HG03039 (cell line): ENCODE results near the gene GPBP1.
"Not testable (repeated sequence)": the region's sequence is repeated elsewhere in the genome, so short reads cannot be mapped to it uniquely, and the experiment has no call there.

Source experiments
- ATAC-seq: cut with Tn5 transposase; IDR thresholded peaks from one replicate; pipeline ENCODE4 v1.9.1; 2021; ENCODE audit warnings: mild to moderate bottlenecking, moderate library complexity; ENCODE audit not compliant: unreplicated experiment

The GPBP1 gene

GRCh38 chr5:57276353-57276752 lies 102.5 kb downstream of the GPBP1 start:
- no peak for ATAC-seq

- ATAC-seq = no peak
Measured at GRCh38 chr5:57277085-57277484, 103.2 kb downstream of the GPBP1 start.

- ATAC-seq = no peak
Measured at GRCh38 chr5:57280853-57281252, 107.0 kb downstream of the GPBP1 start.

GRCh38 chr5:57285084-57285483 lies 111.2 kb downstream of the GPBP1 start:
- not testable (repeated sequence) for ATAC-seq

- no peak for ATAC-seq
Measured at GRCh38 chr5:57291894-57292293, 118.0 kb downstream of the GPBP1 start.

GRCh38 chr5:57292336-57292735 lies 118.5 kb downstream of the GPBP1 start:
- ATAC-seq = no peak

GRCh38 chr5:57298295-57298984 lies 124.6 kb downstream of the GPBP1 start:
- ATAC-seq = no peak

- ATAC-seq = no peak
Measured at GRCh38 chr5:57298985-57299491, 125.2 kb downstream of the GPBP1 start.

GRCh38 chr5:57299986-57300385 lies 126.1 kb downstream of the GPBP1 start:
- ATAC-seq = no peak

GRCh38 chr5:57302164-57302563 lies 128.3 kb downstream of the GPBP1 start:
- peak; percentile 38 for ATAC-seq

- no peak for ATAC-seq
Measured at GRCh38 chr5:57302643-57303042, 128.8 kb downstream of the GPBP1 start.

GRCh38 chr5:57303985-57304384 lies 130.1 kb downstream of the GPBP1 start:
- ATAC-seq = no peak

GRCh38 chr5:57304931-57305330 lies 131.1 kb downstream of the GPBP1 start:
- no peak for ATAC-seq

- ATAC-seq = no peak
Measured at GRCh38 chr5:57306359-57306758, 132.5 kb downstream of the GPBP1 start.

GRCh38 chr5:57307516-57307915 lies 133.7 kb downstream of the GPBP1 start:
- ATAC-seq = no peak

GRCh38 chr5:57309022-57309421 lies 135.2 kb downstream of the GPBP1 start:
- ATAC-seq = not testable (repeated sequence)

- no peak for ATAC-seq
Measured at GRCh38 chr5:57311251-57311650, 137.4 kb downstream of the GPBP1 start.

GRCh38 chr5:57311921-57312735 lies 138.3 kb downstream of the GPBP1 start:
- ATAC-seq = no peak

- ATAC-seq = no peak
Measured at GRCh38 chr5:57313716-57314115, 139.9 kb downstream of the GPBP1 start.
